ENCODE data around the gene DARS1. TPM values are rescaled to one million over a fixed set of nuclear protein-coding genes. Genes with fewer than 3 reads are reported as not detected.
A peak's percentile ranks its signal among the peaks of the same experiment; 100 is the strongest.

DARS1 gene
- total and polyA plus RNA-seq, 2 of the 13 experiments (the other 11 are each of a cell fraction or from before 2014, with no cell fraction given) = 149 to 230 TPM

DNA sequence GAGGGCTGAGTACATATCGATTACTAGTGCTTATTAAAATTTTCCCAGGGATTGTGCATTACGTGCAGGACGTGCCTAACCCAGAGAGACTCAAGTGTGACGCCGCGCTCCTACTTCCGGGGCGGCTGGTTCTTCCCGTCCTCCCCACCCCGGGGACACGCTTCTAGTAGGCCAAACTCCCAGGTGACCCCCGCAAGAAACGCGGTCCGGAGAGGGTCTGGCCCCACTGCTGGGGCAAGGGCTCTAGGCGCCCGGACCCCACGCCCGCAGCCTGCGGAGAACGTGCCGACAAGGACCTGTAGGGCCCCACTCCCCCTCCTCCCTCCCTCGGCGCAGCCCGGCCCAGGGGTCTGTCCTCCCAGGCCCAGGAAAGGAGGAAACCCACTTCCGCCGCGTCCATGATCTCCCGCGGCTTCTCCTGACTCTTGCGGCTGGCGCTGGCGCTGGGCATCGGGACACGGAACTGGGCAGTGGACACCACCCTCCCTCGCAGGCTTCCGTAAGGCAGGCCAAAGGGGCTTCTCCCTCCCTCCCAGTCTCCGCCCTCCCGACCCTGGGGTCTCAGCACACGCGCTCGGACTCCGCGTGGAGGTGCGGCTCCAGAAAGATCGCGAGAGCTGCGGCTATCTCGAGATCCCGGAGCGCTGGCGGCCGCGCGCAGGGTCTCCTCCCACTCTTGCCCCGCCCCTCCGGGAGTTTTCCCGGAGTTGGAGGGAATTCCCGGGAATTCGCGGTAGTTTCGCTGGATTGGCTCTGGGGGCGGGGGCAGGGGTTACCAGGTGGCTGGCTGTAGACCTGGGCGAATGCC is at the start of gene DARS1 (continued):
- TF ChIP-seq, protein P1, sequence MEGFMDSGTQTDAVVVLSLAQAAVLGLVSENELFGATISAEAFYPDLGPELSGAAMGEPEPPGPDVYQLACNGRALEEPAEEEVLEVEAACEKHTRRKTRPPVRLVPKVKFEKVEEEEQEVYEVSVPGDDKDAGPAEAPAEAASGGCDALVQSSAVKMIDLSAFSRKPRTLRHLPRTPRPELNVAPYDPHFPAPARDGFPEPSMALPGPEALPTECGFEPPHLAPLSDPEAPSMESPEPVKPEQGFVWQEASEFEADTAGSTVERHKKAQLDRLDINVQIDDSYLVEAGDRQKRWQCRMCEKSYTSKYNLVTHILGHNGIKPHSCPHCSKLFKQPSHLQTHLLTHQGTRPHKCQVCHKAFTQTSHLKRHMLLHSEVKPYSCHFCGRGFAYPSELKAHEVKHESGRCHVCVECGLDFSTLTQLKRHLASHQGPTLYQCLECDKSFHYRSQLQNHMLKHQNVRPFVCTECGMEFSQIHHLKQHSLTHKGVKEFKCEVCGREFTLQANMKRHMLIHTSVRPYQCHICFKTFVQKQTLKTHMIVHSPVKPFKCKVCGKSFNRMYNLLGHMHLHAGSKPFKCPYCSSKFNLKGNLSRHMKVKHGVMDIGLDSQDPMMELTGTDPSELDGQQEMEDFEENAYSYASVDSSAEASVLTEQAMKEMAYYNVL (CRISPR knock-in tag; IDR thresholded peaks at IDR 0.05; ENCODE audit: borderline replicate concordance) = no peak; the same call in none of the 2 replicates
- TF ChIP-seq ETV5 (CRISPR knock-in tag; IDR thresholded peaks at IDR 0.05; ENCODE audit: borderline replicate concordance) (peak; percentile 93), NCOA5 (CRISPR knock-in tag; IDR thresholded peaks at IDR 0.05) (no peak), FOXK1 (CRISPR knock-in tag; IDR thresholded peaks at IDR 0.05; ENCODE audit: borderline replicate concordance, low read depth) (peak; percentile 70; the same call in 1 of the 2 replicates), ZNF670 (CRISPR knock-in tag; IDR thresholded peaks at IDR 0.05; ENCODE audit: borderline replicate concordance) (peak; percentile 15), CCAR2 (optimal IDR thresholded peaks at IDR 0.05; ENCODE audit: low read depth, low read length) (no peak), KDM6A (CRISPR knock-in tag; IDR thresholded peaks at IDR 0.05; ENCODE audit: low read depth) (no peak), BORCS8-MEF2B (CRISPR knock-in tag; IDR thresholded peaks at IDR 0.05) (peak; percentile 91; the same call in 1 of the 2 replicates), FOXK2 (IDR thresholded peaks at IDR 0.05) (no peak), ZNF660 (CRISPR knock-in tag; IDR thresholded peaks at IDR 0.05; ENCODE audit: borderline replicate concordance, low read depth) (no peak; the same call in 1 of the 2 replicates), ATF7-NPFF (CRISPR knock-in tag; IDR thresholded peaks at IDR 0.05; ENCODE audit: low read depth) (peak; percentile 97), SOX13 (IDR thresholded peaks at IDR 0.05) (no peak; the same call in 1 of the 2 replicates), SOX13 (CRISPR knock-in tag; conservative IDR thresholded peaks at IDR 0.05 in 1 of 2, IDR thresholded peaks at IDR 0.05 in 1 of 2) (peak; percentile 23 to 40; a peak in 2 of 4 replicates), SIX1 (CRISPR knock-in tag; IDR thresholded peaks at IDR 0.05; ENCODE audit: borderline replicate concordance) (no peak), NR2C2 (CRISPR knock-in tag; IDR thresholded peaks at IDR 0.05; ENCODE audit: borderline replicate concordance) (peak; percentile 89), KDM1A (CRISPR knock-in tag; IDR thresholded peaks at IDR 0.05) (no peak), DPF2 (CRISPR knock-in tag; IDR thresholded peaks at IDR 0.05; ENCODE audit: borderline replicate concordance, low read depth) (no peak; the same call in 1 of the 2 replicates), ZNF747 (CRISPR knock-in tag; IDR thresholded peaks at IDR 0.05; ENCODE audit: borderline replicate concordance) (0 out of 2 replicates have a peak, but pooled peaks have one; percentile 34), ZNF577 (CRISPR knock-in tag; IDR thresholded peaks at IDR 0.05; ENCODE audit: borderline replicate concordance, low read depth) (no peak), CENPX (CRISPR knock-in tag; IDR thresholded peaks at IDR 0.05) (no peak), ZNF121 (CRISPR knock-in tag; IDR thresholded peaks at IDR 0.05) (peak; percentile 5)
- TF ChIP-seq, protein P2, sequence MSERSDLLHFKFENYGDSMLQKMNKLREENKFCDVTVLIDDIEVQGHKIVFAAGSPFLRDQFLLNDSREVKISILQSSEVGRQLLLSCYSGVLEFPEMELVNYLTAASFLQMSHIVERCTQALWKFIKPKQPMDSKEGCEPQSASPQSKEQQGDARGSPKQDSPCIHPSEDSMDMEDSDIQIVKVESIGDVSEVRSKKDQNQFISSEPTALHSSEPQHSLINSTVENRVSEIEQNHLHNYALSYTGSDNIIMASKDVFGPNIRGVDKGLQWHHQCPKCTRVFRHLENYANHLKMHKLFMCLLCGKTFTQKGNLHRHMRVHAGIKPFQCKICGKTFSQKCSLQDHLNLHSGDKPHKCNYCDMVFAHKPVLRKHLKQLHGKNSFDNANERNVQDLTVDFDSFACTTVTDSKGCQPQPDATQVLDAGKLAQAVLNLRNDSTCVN (CRISPR knock-in tag; IDR thresholded peaks at IDR 0.05; ENCODE audit: borderline replicate concordance) = peak; percentile 72
- TF ChIP-seq, protein P3, sequence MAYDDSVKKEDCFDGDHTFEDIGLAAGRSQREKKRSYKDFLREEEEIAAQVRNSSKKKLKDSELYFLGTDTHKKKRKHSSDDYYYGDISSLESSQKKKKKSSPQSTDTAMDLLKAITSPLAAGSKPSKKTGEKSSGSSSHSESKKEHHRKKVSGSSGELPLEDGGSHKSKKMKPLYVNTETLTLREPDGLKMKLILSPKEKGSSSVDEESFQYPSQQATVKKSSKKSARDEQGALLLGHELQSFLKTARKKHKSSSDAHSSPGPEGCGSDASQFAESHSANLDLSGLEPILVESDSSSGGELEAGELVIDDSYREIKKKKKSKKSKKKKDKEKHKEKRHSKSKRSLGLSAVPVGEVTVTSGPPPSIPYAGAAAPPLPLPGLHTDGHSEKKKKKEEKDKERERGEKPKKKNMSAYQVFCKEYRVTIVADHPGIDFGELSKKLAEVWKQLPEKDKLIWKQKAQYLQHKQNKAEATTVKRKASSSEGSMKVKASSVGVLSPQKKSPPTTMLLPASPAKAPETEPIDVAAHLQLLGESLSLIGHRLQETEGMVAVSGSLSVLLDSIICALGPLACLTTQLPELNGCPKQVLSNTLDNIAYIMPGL (CRISPR knock-in tag; IDR thresholded peaks at IDR 0.05; ENCODE audit: borderline replicate concordance in 1 of 2, low read depth in 1 of 2) = peak; percentile 67 to 82; a peak in 2 of 4 replicates
- TF ChIP-seq, protein P4, sequence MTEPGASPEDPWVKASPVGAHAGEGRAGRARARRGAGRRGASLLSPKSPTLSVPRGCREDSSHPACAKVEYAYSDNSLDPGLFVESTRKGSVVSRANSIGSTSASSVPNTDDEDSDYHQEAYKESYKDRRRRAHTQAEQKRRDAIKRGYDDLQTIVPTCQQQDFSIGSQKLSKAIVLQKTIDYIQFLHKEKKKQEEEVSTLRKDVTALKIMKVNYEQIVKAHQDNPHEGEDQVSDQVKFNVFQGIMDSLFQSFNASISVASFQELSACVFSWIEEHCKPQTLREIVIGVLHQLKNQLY (CRISPR knock-in tag; IDR thresholded peaks at IDR 0.05) = peak; percentile 38; the same call in 1 of the 2 replicates
